Esophagus (tissue), 2 donors: ENCODE data around the gene FGFRL1. TPM values are rescaled to one million over a fixed set of nuclear protein-coding genes. Genes with fewer than 3 reads are reported as not detected.

ENCODE experiments used
- H3K27ac ChIP-seq, 2 donors: one replicate each; pipeline ENCODE4 v1.5.1; 2013; ENCODE audit warnings: low read depth in 2 of 2, mild to moderate bottlenecking in 2 of 2, inconsistent platforms in 1 of 2, low read length in 1 of 2, moderate library complexity in 1 of 2
- H3K27me3 ChIP-seq, 2 donors: one replicate each; pipeline ENCODE4 v1.6.1; 2013; ENCODE audit warnings: low read length in 2 of 2, control low read depth in 1 of 2, mild to moderate bottlenecking in 1 of 2; ENCODE audit not compliant: insufficient read depth in 2 of 2, control insufficient read depth in 1 of 2
- H3K36me3 ChIP-seq, 2 donors: one replicate each; pipeline ENCODE4 v1.6.1; 2013; ENCODE audit warnings: low read length in 1 of 2; ENCODE audit not compliant: control insufficient read depth in 2 of 2, insufficient read depth in 2 of 2
- H3K4me1 ChIP-seq, 2 donors: one replicate each; pipeline ENCODE4 v1.6.1; 2013; ENCODE audit warnings: low read length in 1 of 2; ENCODE audit not compliant: control insufficient read depth in 2 of 2, insufficient read depth in 2 of 2
- H3K4me3 ChIP-seq, 2 donors: one replicate each; pipeline ENCODE4 v1.5.1; 2013; ENCODE audit warnings: low read length in 2 of 2, mild to moderate bottlenecking in 2 of 2, low read depth in 1 of 2, moderate library complexity in 1 of 2
- H3K9me3 ChIP-seq, 2 donors: one replicate each; pipeline ENCODE4 v1.6.1; 2013; ENCODE audit warnings: mild to moderate bottlenecking in 2 of 2, low read depth in 1 of 2, low read length in 1 of 2, moderate library complexity in 1 of 2; ENCODE audit not compliant: control insufficient read depth in 2 of 2, insufficient read depth in 1 of 2
- WGBS, 2 donors: extraction: QIAGEN DNeasy Blood & Tissue Kit; methylation state at CpG; one replicate each; pipeline ENCODE4 v1.1.7; 2013; 5-methylcytosine and 5-hydroxymethylcytosine counted together
- polyA plus RNA-seq, 2 donors: library from polyadenylated mRNA; stranded (reverse); fragments of 200-250 nt; gene quantifications; one replicate each; pipeline ENCODE4 v1.2.3, GENCODE V29; 2013
- donor health status: healthy with polysubstance abuse.
- donor health status: Bipolar disorder and iron deficiency.

The FGFRL1 gene
- polyA plus RNA-seq, 2 donors: 2.3 to 3.4 TPM

- Histone ChIP-seq H3K27me3 (no peaks in the 10 kb centered on the region), H3K27ac (no peak overlapping the region), H3K4me3 (no peak overlapping the region), H3K9me3 (no peaks in the 10 kb centered on the region), H3K4me1 (peaks cover 10 to 20% of the 10 kb centered on the region in 2 donors), H3K36me3 (no peaks in the 10 kb centered on the region)
- 77 to 81% methylated on average over 36 of the region's 36 CpGs for whole genome bisulfite sequencing, 2 donors
Observed at GRCh38 chr4:1014291-1015167, 3.1 kb downstream of the FGFRL1 start.

GRCh38 chr4:1015179-1015578, 3.8 kb downstream of the FGFRL1 start:
- Histone ChIP-seq H3K27me3 (no peaks in the 10 kb centered on the region), H3K36me3 (no peaks in the 10 kb centered on the region), H3K9me3 (no peaks in the 10 kb centered on the region), H3K27ac (no peak overlapping the region), H3K4me3 (no peak overlapping the region), H3K4me1 (peaks cover 8 to 16% of the 10 kb centered on the region in 2 donors)
- WGBS, 2 donors: 81 to 89% methylated on average over 7 to 8 of the region's 8 CpGs

GRCh38 chr4:1015746-1016145, 4.3 kb downstream of the FGFRL1 start:
- peaks cover 4 to 10% of the 10 kb centered on the region in 2 donors for H3K4me1 ChIP-seq
- WGBS, 2 donors: 83 to 88% methylated on average over 10 of the region's 10 CpGs
- no peak overlapping the region for H3K4me3 ChIP-seq
- no peaks in the 10 kb centered on the region for H3K36me3 ChIP-seq
- no peaks in the 10 kb centered on the region for H3K27me3 ChIP-seq
- H3K27ac ChIP-seq: no peak overlapping the region
- no peaks in the 10 kb centered on the region for H3K9me3 ChIP-seq

GRCh38 chr4:1017211-1017610, 5.8 kb downstream of the FGFRL1 start:
- Histone ChIP-seq H3K4me1 (peaks cover 4 to 8% of the 10 kb centered on the region in 2 donors), H3K27me3 (no peaks in the 10 kb centered on the region), H3K27ac (no peak overlapping the region), H3K9me3 (no peaks in the 10 kb centered on the region), H3K4me3 (no peak overlapping the region), H3K36me3 (no peaks in the 10 kb centered on the region)
- 86 to 87% methylated on average over 16 of the region's 16 CpGs for WGBS, 2 donors

GRCh38 chr4:1017706-1018105, 6.3 kb downstream of the FGFRL1 start:
- WGBS, 2 donors: 85 to 91% methylated on average over 15 of the region's 15 CpGs
- no peaks in the 10 kb centered on the region for H3K9me3 ChIP-seq
- no peak overlapping the region for H3K4me3 ChIP-seq
- no peak overlapping the region for H3K27ac ChIP-seq
- peaks cover under 1 to 3% of the 10 kb centered on the region in 2 donors for H3K4me1 ChIP-seq
- H3K27me3 ChIP-seq: no peaks in the 10 kb centered on the region
- H3K36me3 ChIP-seq: no peaks in the 10 kb centered on the region

- Histone ChIP-seq H3K27ac (no peak overlapping the region), H3K36me3 (no peaks in the 10 kb centered on the region), H3K4me1 (peaks cover 0 to 3% of the 10 kb centered on the region in 2 donors), H3K27me3 (no peaks in the 10 kb centered on the region), H3K4me3 (no peak overlapping the region), H3K9me3 (no peaks in the 10 kb centered on the region)
- 79 to 80% methylated on average over 29 of the region's 29 CpGs for WGBS, 2 donors
Observed at GRCh38 chr4:1018147-1019020, 7.0 kb downstream of the FGFRL1 start.

- Histone ChIP-seq H3K4me3 (no peak overlapping the region), H3K9me3 (no peaks in the 10 kb centered on the region), H3K36me3 (peaks cover 0 to 2% of the 10 kb centered on the region in 2 donors), H3K4me1 (peaks cover 0 to 3% of the 10 kb centered on the region in 2 donors), H3K27me3 (no peaks in the 10 kb centered on the region), H3K27ac (no peak overlapping the region)
- 69 to 81% methylated on average over 9 of the region's 9 CpGs for WGBS, 2 donors
Observed at GRCh38 chr4:1019320-1019719, 7.9 kb downstream of the FGFRL1 start.

- Histone ChIP-seq H3K27me3 (no peaks in the 10 kb centered on the region), H3K36me3 (peaks cover 0 to 4% of the 10 kb centered on the region in 2 donors), H3K9me3 (no peaks in the 10 kb centered on the region), H3K4me1 (peaks cover 0 to 3% of the 10 kb centered on the region in 2 donors), H3K27ac (no peak overlapping the region), H3K4me3 (no peak overlapping the region)
- 85 to 89% methylated on average over 23 of the region's 23 CpGs for whole genome bisulfite sequencing, 2 donors
Observed at GRCh38 chr4:1019729-1020470, 8.5 kb downstream of the FGFRL1 start.

GRCh38 chr4:1021386-1022050, 10.1 kb downstream of the FGFRL1 start:
- Histone ChIP-seq H3K36me3 (peaks cover 0 to 8% of the 10 kb centered on the region in 2 donors), H3K9me3 (no peaks in the 10 kb centered on the region), H3K27me3 (no peaks in the 10 kb centered on the region), H3K4me3 (no peak overlapping the region), H3K27ac (no peak overlapping the region), H3K4me1 (peaks cover 0 to 8% of the 10 kb centered on the region in 2 donors)
- WGBS, 2 donors: 86% methylated on average over 19 of the region's 19 CpGs
